ENCODE results near the gene SEPTIN1. TPM values are rescaled to one million over a fixed set of nuclear protein-coding genes. Genes with fewer than 3 reads are reported as not detected.

SEPTIN1 gene
- total RNA-seq, 2 donors from 2014 or later, result 4.3 to 4.5 TPM

- TF ChIP-seq CTCF (IDR thresholded peaks at IDR 0.05), result peak; percentile 93
Observed at GRCh38 chr16:30409125-30410060, 27.0 kb upstream of the SEPTIN1 start.

GRCh38 chr16:30407804-30408534 is 25.6 kb upstream of the SEPTIN1 start:
- Histone ChIP-seq H3K9me3 (no peaks in the 10 kb centered on the region), H3K36me3 (no peaks in the 10 kb centered on the region), H3K9ac (ENCODE audit: low read depth in 2 of 2, low read length in 2 of 2) (peak overlapping the region; percentile 75 to 89), H3K4me3 (peak overlapping the region; percentile 62), H3K27ac (peak overlapping the region; percentile 70), H3K27me3 (no peaks in the 10 kb centered on the region), H3K4me1 (no peaks in the 10 kb centered on the region)
- no peak for TF ChIP-seq CTCF (IDR thresholded peaks at IDR 0.05)
- intact Hi-C loops (cut with DNase I), result no loop called here
- no peak for DNase-seq

More at GRCh38 chr16:30409125-30410060, 27.0 kb upstream of the SEPTIN1 start:
- no peaks in the 10 kb centered on the region for H3K4me1 ChIP-seq
- peak overlapping the region; percentile 25 for H3K27ac ChIP-seq
- DNase-seq, result peak; percentile 98
- no peaks in the 10 kb centered on the region for H3K36me3 ChIP-seq
- H3K9me3 ChIP-seq, result no peaks in the 10 kb centered on the region
- H3K27me3 ChIP-seq, result no peaks in the 10 kb centered on the region
- peak overlapping the region in 1 of 2 donors; percentile 63 for H3K9ac ChIP-seq (ENCODE audit: low read depth in 2 of 2, low read length in 2 of 2)
- no peak overlapping the region for H3K4me3 ChIP-seq
- intact Hi-C loops (cut with DNase I), result loop anchor here (10.0 kb wide), 1 partner anchor 315 kb away; the partner anchor contains the start of genes TBX6 and YPEL3

GRCh38 chr16:30407102-30407803 is 24.9 kb upstream of the SEPTIN1 start, which contains the start of gene ZNF771:
Gene ZNF771 (plus strand): TSS chr16:30407606. CDS start chr16:30408054, 448 bp downstream.
- Histone ChIP-seq H3K27me3 (no peaks in the 10 kb centered on the region), H3K4me3 (peak within 1 kb of the TSS; percentile 62), H3K9me3 (no peaks in the 10 kb centered on the region), H3K27ac (peak within 1 kb of the TSS; percentile 70), H3K9ac (ENCODE audit: low read depth in 2 of 2, low read length in 2 of 2) (peak within 1 kb of the TSS; percentile 75 to 89), H3K36me3 (no peaks in the 10 kb centered on the region), H3K4me1 (no peaks in the 10 kb centered on the region)
- no peak for TF ChIP-seq CTCF (IDR thresholded peaks at IDR 0.05)
- intact Hi-C loops (cut with DNase I), result no loop called here
- DNase-seq, result peak; percentile 97

GRCh38 chr16:30406795-30407101 is 24.4 kb upstream of the SEPTIN1 start:
- Histone ChIP-seq H3K4me1 (no peaks in the 10 kb centered on the region), H3K27me3 (no peaks in the 10 kb centered on the region), H3K27ac (peak overlapping the region; percentile 70), H3K9ac (ENCODE audit: low read depth in 2 of 2, low read length in 2 of 2) (peak overlapping the region; percentile 61 to 89), H3K9me3 (no peaks in the 10 kb centered on the region), H3K4me3 (peak overlapping the region; percentile 62), H3K36me3 (no peaks in the 10 kb centered on the region)
- no peak for TF ChIP-seq CTCF (IDR thresholded peaks at IDR 0.05)
- no peak for DNase-seq
- intact Hi-C loops (cut with DNase I), result no loop called here
